Transverse colon (tissue), 4 donors: Measurements from ENCODE around the gene CLEC20A. TPM values are rescaled to one million over a fixed set of nuclear protein-coding genes. Genes with fewer than 3 reads are reported as not detected.

Source experiments
- DNase-seq: peaks from one replicate; pipeline ENCODE4 v3.0.0-alpha.2; 2019
- H3K27ac ChIP-seq, 4 donors: fragments of 200-600 bp; sonication (generic); 2 replicates each; pipeline ENCODE4 v1.5.1; 2016 to 2018; ENCODE audit warnings: inconsistent platforms in 4 of 4
- H3K27me3 ChIP-seq: fragments of 200-600 bp; sonication (generic); 2 replicates; pipeline ENCODE4 v1.5.1; 2017; ENCODE audit warnings: inconsistent platforms
- H3K36me3 ChIP-seq, 4 donors: fragments of 200-600 bp; sonication (generic); 2 replicates each; pipeline ENCODE4 v1.5.1; 2017 to 2019; ENCODE audit warnings: inconsistent platforms in 4 of 4
- H3K4me1 ChIP-seq, 4 donors: fragments of 200-600 bp; sonication (generic); 2 replicates each; pipeline ENCODE4 v1.5.1; 2017 to 2020; ENCODE audit warnings: inconsistent platforms in 4 of 4
- H3K4me3 ChIP-seq, 4 donors: fragments of 200-600 bp; sonication (generic); 1 replicate in 1 of 4; 2 replicates in 3 of 4; pipeline versions ENCODE4 v1.5.1 to v1.6.1; 2017 to 2019; ENCODE audit warnings: inconsistent platforms in 4 of 4
- H3K9me3 ChIP-seq, 2 donors: fragments of 200-600 bp; sonication (generic); 2 replicates each; pipeline ENCODE4 v1.5.1; 2017 to 2019; ENCODE audit warnings: inconsistent platforms in 2 of 2
- CTCF ChIP-seq, 5 experiments: fragments of 200-600 bp in 3 of 5; fragments of 450-650 bp in 2 of 5; sonication (generic) in 3 of 5; IDR thresholded peaks; 1 replicate in 2 of 5; 2 replicates in 3 of 5; pipeline ENCODE4 v1.5.1; 2016 to 2017; ENCODE audit warnings: antibody characterized with exemption in 5 of 5, inconsistent platforms in 3 of 5, mild to moderate bottlenecking in 2 of 5, moderate library complexity in 1 of 5
- EP300 ChIP-seq: sonication (generic); formaldehyde crosslinking; IDR thresholded peaks from one replicate; pipeline ENCODE4 v1.6.1; 2017; ENCODE audit warnings: antibody characterized with exemption, low read depth
- POLR2A ChIP-seq: fragments of 450-650 bp; IDR thresholded peaks from one replicate; pipeline ENCODE4 v1.6.1; 2016; ENCODE audit warnings: antibody characterized with exemption, mild to moderate bottlenecking, moderate library complexity
- POLR2AphosphoS5 ChIP-seq, 3 donors: sonication (generic); formaldehyde crosslinking; IDR thresholded peaks; one replicate each; pipeline ENCODE4 v1.6.1; 2016; ENCODE audit warnings: antibody characterized with exemption in 3 of 3
- WGBS, 2 donors: methylation state at CpG; one replicate each; pipeline ENCODE4 v1.1.5; 2018; ENCODE audit warnings: low coverage in 1 of 2; 5-methylcytosine and 5-hydroxymethylcytosine counted together
- in situ Hi-C, 4 donors: fragments of 200-750 bp; cut with MboI; loops; one replicate each; pipeline versions ENCODE4 v1.15.0 to v1.15.1; 2017; ENCODE audit warnings: low sequenced_read_pairs in 3 of 4, low pct_ligation_motif_present in 1 of 4, low pct_unique_long_range_greater_than_20kb in 1 of 4
- intact Hi-C: fragments of 100-400 bp; cut with DNase I; formaldehyde crosslinking; loops from one replicate; pipeline ENCODE4 v1.15.1; 2023; ENCODE audit warnings: low total_unique reads
- total RNA-seq, 4 donors: library from RNA; depleted of rRNA; stranded (reverse); fragments of >200 nt; gene quantifications; one replicate each; pipeline ENCODE4 v1.1.0, GENCODE V29; 2016

Gene CLEC20A
- total RNA-seq, 4 donors from 2014 or later: not detected

GRCh38 chr1:178472531-178472930, 24.2 kb downstream of the CLEC20A start:
- no peak for TF ChIP-seq CTCF (IDR thresholded peaks at IDR 0.05)
- TF ChIP-seq EP300: no peak
- TF ChIP-seq POLR2AphosphoS5 (IDR thresholded peaks at IDR 0.05): no peak
- TF ChIP-seq POLR2A: no peak
- Histone ChIP-seq H3K4me1 (no peaks in the 10 kb centered on the region), H3K36me3 (peaks cover 0 to 12% (median 0%) of the 10 kb centered on the region in 4 donors), H3K4me3 (no peak overlapping the region), H3K27me3 (no peaks in the 10 kb centered on the region), H3K27ac (no peak overlapping the region), H3K9me3 (no peaks in the 10 kb centered on the region)
- no peak for DNase-seq
- intact Hi-C loops (no loop called here), in situ Hi-C loops (no loop called here)

- Histone ChIP-seq H3K4me3 (no peak overlapping the region), H3K27me3 (no peaks in the 10 kb centered on the region), H3K4me1 (no peaks in the 10 kb centered on the region), H3K27ac (no peak overlapping the region), H3K9me3 (no peaks in the 10 kb centered on the region), H3K36me3 (peaks cover 0 to 12% (median 0%) of the 10 kb centered on the region in 4 donors)
- in situ Hi-C loops (no loop called here), intact Hi-C loops (no loop called here)
- 53 to 56% methylated on average over 4 to 5 of the region's 5 CpGs for WGBS, 2 donors
- TF ChIP-seq POLR2A: no peak
- TF ChIP-seq CTCF (IDR thresholded peaks at IDR 0.05): no peak
- TF ChIP-seq POLR2AphosphoS5 (IDR thresholded peaks at IDR 0.05): no peak
- no peak for TF ChIP-seq EP300
- peak; percentile 41 for DNase-seq
Observed at GRCh38 chr1:178470411-178470960, 26.3 kb downstream of the CLEC20A start.

GRCh38 chr1:178467837-178468236, 28.9 kb downstream of the CLEC20A start:
- Histone ChIP-seq H3K4me3 (no peak overlapping the region), H3K27me3 (no peaks in the 10 kb centered on the region), H3K36me3 (peaks cover 0 to 12% (median 0%) of the 10 kb centered on the region in 4 donors), H3K9me3 (no peaks in the 10 kb centered on the region), H3K4me1 (no peaks in the 10 kb centered on the region), H3K27ac (no peak overlapping the region)
- no peak for DNase-seq
- intact Hi-C loops: no loop called here
- in situ Hi-C loops: no loop called here
- TF ChIP-seq CTCF (IDR thresholded peaks at IDR 0.05): no peak
- no peak for TF ChIP-seq EP300
- no peak for TF ChIP-seq POLR2A
- TF ChIP-seq POLR2AphosphoS5 (IDR thresholded peaks at IDR 0.05): no peak

DNA sequence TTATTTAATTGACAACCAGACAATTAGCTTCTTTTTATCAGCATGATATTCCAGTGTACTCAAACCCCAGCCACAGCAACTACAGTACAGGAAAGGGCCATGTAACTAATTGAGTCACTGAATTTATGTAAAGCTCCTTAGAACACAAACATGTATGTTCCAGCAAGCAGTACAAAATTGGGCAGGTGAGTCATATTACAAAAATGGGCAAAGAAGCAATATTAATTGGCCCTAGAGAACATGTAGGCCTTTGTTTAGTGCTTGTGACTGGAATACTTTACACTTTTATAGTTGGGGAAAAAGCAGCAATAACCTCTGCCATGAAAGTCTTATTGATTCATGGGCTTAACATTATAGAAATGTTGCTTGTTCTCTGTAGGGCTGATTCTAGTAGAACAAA, 31.8 kb downstream of the CLEC20A start:
- Histone ChIP-seq H3K27ac (no peak overlapping the region), H3K4me1 (no peaks in the 10 kb centered on the region), H3K27me3 (no peaks in the 10 kb centered on the region), H3K36me3 (peaks cover 0 to 12% (median 0%) of the 10 kb centered on the region in 4 donors), H3K9me3 (no peaks in the 10 kb centered on the region), H3K4me3 (no peak overlapping the region)
- DNase-seq: no peak
- no peak for TF ChIP-seq POLR2AphosphoS5 (IDR thresholded peaks at IDR 0.05)
- TF ChIP-seq CTCF (IDR thresholded peaks at IDR 0.05): no peak
- no peak for TF ChIP-seq POLR2A
- no peak for TF ChIP-seq EP300
- in situ Hi-C loops: no loop called here
- intact Hi-C loops: no loop called here
